BLaER1 (cell line): ENCODE results near the gene SLC22A7.

ENCODE experiments used
- H3K27ac ChIP-seq: shearing (Covaris generic); formaldehyde crosslinking; 2 replicates; pipeline ENCODE4 v1.8.1; 2022
- H3K27me3 ChIP-seq: shearing (Covaris generic); formaldehyde crosslinking; 2 replicates; pipeline ENCODE4 v1.8.1; 2022
- H3K36me3 ChIP-seq: shearing (Covaris generic); formaldehyde crosslinking; 2 replicates; pipeline ENCODE4 v1.8.1; 2022
- H3K4me1 ChIP-seq: shearing (Covaris generic); formaldehyde crosslinking; 2 replicates; pipeline ENCODE4 v1.8.1; 2022
- H3K4me2 ChIP-seq: shearing (Covaris generic); formaldehyde crosslinking; 2 replicates; pipeline ENCODE4 v1.8.1; 2022
- H3K4me3 ChIP-seq: shearing (Covaris generic); formaldehyde crosslinking; 2 replicates; pipeline ENCODE4 v1.8.1; 2022
- H3K9ac ChIP-seq: shearing (Covaris generic); formaldehyde crosslinking; 2 replicates; pipeline ENCODE4 v1.8.1; 2022
- H3K9me3 ChIP-seq: shearing (Covaris generic); formaldehyde crosslinking; 2 replicates; pipeline ENCODE4 v1.8.1; 2022
- H4K20me1 ChIP-seq: shearing (Covaris generic); formaldehyde crosslinking; 2 replicates; pipeline ENCODE4 v1.8.1; 2022
- Cebpa-rat ChIP-seq: shearing (Covaris generic); IDR thresholded peaks from 2 replicates; pipeline ENCODE4 v1.8.1; 2022

SLC22A7 gene

GRCh38 chr6:43257367-43258145 lies 40.5 kb upstream of the SLC22A7 start:
- Histone ChIP-seq H3K36me3 (no peaks in the 10 kb centered on the region), H3K9me3 (no peaks in the 10 kb centered on the region), H3K27ac (no peak overlapping the region), H3K4me2 (no peak overlapping the region), H3K4me1 (no peaks in the 10 kb centered on the region), H3K4me3 (no peak overlapping the region), H3K27me3 (peaks cover 13% of the 10 kb centered on the region), H4K20me1 (no peaks in the 10 kb centered on the region), H3K9ac (no peak overlapping the region)
- TF ChIP-seq Cebpa-rat, result no peak

GRCh38 chr6:43258180-43258579 lies 39.9 kb upstream of the SLC22A7 start:
- Histone ChIP-seq H3K36me3 (no peaks in the 10 kb centered on the region), H4K20me1 (no peaks in the 10 kb centered on the region), H3K9me3 (no peaks in the 10 kb centered on the region), H3K4me3 (no peak overlapping the region), H3K27ac (no peak overlapping the region), H3K9ac (no peak overlapping the region), H3K27me3 (peaks cover 7% of the 10 kb centered on the region), H3K4me2 (no peak overlapping the region), H3K4me1 (no peaks in the 10 kb centered on the region)
- no peak for TF ChIP-seq Cebpa-rat

DNA sequence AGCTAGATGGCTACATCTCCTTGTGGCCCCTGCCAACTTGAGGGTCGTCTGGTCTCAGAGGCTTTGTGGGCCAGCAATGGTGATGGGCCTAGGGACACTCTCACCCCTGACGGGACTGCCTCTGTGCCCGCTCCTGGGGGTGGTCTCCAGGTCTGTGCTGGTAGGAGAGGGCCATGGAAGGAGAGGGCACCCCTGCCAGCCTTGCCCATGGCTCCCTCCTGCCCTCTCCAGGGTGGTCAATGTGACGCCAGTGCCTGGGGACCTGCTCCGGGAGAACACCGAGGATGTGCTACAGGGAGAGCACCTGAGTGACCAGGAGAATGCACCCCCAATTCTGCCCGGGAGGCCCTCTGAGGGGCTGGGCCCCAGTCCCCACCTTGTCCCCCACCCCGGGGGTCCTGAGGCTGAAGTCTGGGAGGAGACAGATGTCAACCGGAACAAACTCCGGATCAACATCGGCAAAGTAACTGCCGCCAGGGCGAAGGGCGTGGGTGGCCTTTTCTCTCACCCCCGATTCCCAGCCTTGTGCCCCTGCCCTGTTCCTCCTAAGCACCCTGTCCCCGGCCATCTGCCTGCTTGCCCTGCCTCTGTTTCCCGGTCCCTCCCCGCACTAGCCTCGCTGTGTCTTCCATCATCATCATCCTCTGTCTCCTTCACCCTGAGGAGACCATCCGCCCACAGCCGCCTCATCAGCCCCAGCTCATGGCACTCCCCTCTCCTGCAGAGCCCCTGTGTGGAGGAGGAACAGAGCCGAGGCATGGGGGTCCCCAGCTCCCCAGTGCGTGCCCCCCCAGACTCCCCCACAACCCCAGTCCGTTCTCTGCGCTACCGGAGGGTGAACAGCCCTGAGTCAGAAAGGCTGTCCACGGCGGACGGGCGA lies 39.0 kb upstream of the SLC22A7 start:
- H3K4me3 ChIP-seq, result no peak overlapping the region
- no peak overlapping the region for H3K9ac ChIP-seq
- no peaks in the 10 kb centered on the region for H3K27me3 ChIP-seq
- no peaks in the 10 kb centered on the region for H3K9me3 ChIP-seq
- no peaks in the 10 kb centered on the region for H4K20me1 ChIP-seq
- H3K4me1 ChIP-seq, result no peaks in the 10 kb centered on the region
- H3K36me3 ChIP-seq, result no peaks in the 10 kb centered on the region
- no peak overlapping the region for H3K4me2 ChIP-seq
- TF ChIP-seq Cebpa-rat, result no peak
- H3K27ac ChIP-seq, result no peak overlapping the region

GRCh38 chr6:43260791-43261190 lies 37.3 kb upstream of the SLC22A7 start:
- Histone ChIP-seq H3K9me3 (no peaks in the 10 kb centered on the region), H3K4me1 (no peaks in the 10 kb centered on the region), H4K20me1 (no peaks in the 10 kb centered on the region), H3K27ac (no peak overlapping the region), H3K36me3 (no peaks in the 10 kb centered on the region), H3K9ac (no peak overlapping the region), H3K4me3 (no peak overlapping the region), H3K27me3 (no peaks in the 10 kb centered on the region), H3K4me2 (no peak overlapping the region)
- no peak for TF ChIP-seq Cebpa-rat

DNA sequence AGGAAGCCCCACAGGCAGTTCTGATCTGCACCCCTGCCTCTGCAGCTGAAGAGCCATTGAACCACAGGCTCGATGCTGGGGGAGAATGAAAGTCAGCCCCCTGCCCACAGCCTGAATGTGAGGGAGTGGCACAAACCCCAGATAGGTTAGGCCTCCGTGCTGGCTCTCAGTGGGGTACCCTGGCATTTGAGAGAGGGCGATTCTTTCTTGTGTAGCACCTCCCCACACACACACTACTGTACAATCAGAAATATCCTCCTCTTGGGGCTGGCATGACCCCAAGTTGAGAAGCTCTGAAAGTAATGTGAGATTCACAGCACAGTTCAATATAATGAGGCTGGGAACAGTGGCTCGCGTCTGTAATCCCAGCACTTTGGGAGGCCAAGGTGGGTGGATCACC lies 36.9 kb upstream of the SLC22A7 start:
- Histone ChIP-seq H3K27me3 (no peaks in the 10 kb centered on the region), H3K4me2 (no peak overlapping the region), H3K9me3 (no peaks in the 10 kb centered on the region), H3K4me1 (no peaks in the 10 kb centered on the region), H4K20me1 (no peaks in the 10 kb centered on the region), H3K36me3 (no peaks in the 10 kb centered on the region), H3K9ac (no peak overlapping the region), H3K27ac (no peak overlapping the region), H3K4me3 (no peak overlapping the region)
- no peak for TF ChIP-seq Cebpa-rat

DNA sequence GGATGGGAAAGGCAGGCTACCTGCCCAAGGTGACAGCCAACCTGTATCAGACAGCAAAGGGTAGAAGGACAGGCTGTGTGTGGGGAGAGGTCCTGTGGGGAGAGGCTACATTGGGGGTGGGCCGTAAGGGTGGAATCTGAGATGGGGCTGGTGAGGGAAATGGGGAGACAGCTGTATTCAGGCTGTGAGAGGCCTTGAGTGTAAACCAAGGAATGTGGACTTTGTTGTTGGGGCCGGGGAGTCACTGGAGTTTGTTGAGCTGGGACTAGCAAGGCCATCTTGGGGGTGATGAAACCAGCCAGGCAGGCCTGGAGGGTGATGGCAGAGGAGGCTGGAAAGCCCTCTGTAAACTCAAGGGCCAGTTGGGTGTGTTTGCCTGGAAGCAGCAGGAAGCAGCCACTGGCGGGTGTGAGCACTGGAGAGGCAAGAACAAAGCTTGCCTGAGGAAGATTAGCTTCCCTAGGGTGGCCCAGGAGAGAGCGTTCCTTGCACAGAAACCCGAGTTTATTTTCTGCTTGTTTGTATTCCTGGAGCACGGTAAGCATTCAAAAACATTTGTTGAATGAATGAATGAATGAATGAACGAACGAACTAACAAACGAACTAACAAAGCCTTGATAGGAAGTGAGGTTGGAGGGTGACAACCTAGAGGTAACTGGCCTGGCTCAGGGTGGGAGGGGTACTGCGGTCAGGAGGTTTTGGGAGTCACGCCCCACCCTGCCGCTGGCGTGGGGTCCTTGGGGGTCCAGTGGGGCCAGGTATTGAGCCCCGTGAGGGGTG lies 35.9 kb upstream of the SLC22A7 start:
- Histone ChIP-seq H3K36me3 (no peaks in the 10 kb centered on the region), H3K27me3 (no peaks in the 10 kb centered on the region), H3K9me3 (no peaks in the 10 kb centered on the region), H3K4me3 (no peak overlapping the region), H4K20me1 (no peaks in the 10 kb centered on the region), H3K9ac (no peak overlapping the region), H3K4me2 (no peak overlapping the region), H3K27ac (no peak overlapping the region), H3K4me1 (no peaks in the 10 kb centered on the region)
- TF ChIP-seq Cebpa-rat, result no peak

DNA sequence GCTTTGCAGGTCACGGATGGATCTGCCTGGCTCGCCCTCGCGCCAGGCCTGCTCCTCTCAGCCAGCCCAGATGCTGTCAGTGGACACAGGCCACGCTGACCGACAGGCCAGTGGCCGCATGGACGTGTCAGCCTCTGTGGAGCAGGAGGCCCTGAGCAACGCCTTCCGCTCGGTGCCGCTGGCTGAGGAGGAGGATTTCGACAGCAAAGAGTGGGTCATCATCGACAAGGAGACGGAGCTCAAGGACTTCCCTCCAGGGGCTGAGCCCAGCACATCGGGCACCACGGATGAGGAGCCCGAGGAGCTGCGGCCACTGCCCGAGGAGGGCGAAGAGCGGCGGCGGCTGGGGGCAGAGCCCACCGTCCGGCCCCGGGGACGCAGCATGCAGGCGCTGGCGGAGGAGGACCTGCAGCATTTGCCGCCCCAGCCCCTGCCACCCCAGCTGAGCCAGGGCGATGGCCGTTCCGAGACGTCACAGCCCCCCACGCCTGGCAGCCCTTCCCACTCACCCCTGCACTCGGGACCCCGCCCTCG lies 35.2 kb upstream of the SLC22A7 start:
- Histone ChIP-seq H3K9me3 (no peaks in the 10 kb centered on the region), H4K20me1 (no peaks in the 10 kb centered on the region), H3K27me3 (no peaks in the 10 kb centered on the region; the same call in 1 of the 2 replicates), H3K4me1 (no peaks in the 10 kb centered on the region), H3K27ac (no peak overlapping the region), H3K4me2 (no peak overlapping the region), H3K36me3 (no peaks in the 10 kb centered on the region), H3K4me3 (no peak overlapping the region), H3K9ac (no peak overlapping the region)
- no peak for TF ChIP-seq Cebpa-rat

GRCh38 chr6:43263314-43264178 lies 34.5 kb upstream of the SLC22A7 start:
- Histone ChIP-seq H3K27ac (no peak overlapping the region), H3K36me3 (no peaks in the 10 kb centered on the region), H3K4me2 (no peak overlapping the region), H3K4me3 (no peak overlapping the region), H4K20me1 (no peaks in the 10 kb centered on the region), H3K9ac (no peak overlapping the region), H3K9me3 (no peaks in the 10 kb centered on the region), H3K4me1 (no peaks in the 10 kb centered on the region), H3K27me3 (peaks cover 6% of the 10 kb centered on the region)
- TF ChIP-seq Cebpa-rat, result no peak
